Raji (cell line): Measurements from ENCODE around the gene TGFB1I1.

Experiments used
- POLR2A ChIP-seq: IDR thresholded peaks from 2 replicates; pipeline ENCODE4 v1.6.1; 2011; ENCODE audit warnings: low read depth, low read length, control low read depth; ENCODE audit not compliant: insufficient read depth

The TGFB1I1 gene

GRCh38 chr16:31513126-31513525 lies 41.2 kb downstream of the TGFB1I1 start:
- TF ChIP-seq POLR2A: no peak

- TF ChIP-seq POLR2A: no peak
These were observed 41.9 kb downstream of the TGFB1I1 start for GRCh38 chr16:31513884-31514283.

- TF ChIP-seq POLR2A: no peak
These were observed 45.9 kb downstream of the TGFB1I1 start for GRCh38 chr16:31517800-31518402.

GRCh38 chr16:31519759-31520431 lies 47.9 kb downstream of the TGFB1I1 start:
- no peak for TF ChIP-seq POLR2A

GRCh38 chr16:31521368-31521767 lies 49.4 kb downstream of the TGFB1I1 start:
- TF ChIP-seq POLR2A: no peak

GRCh38 chr16:31522071-31522470 lies 50.1 kb downstream of the TGFB1I1 start:
- no peak for TF ChIP-seq POLR2A

GRCh38 chr16:31525113-31525512 lies 53.2 kb downstream of the TGFB1I1 start:
- no peak for TF ChIP-seq POLR2A
